Measurements from ENCODE around the gene CCR3.

CCR3 gene

GRCh38 chr3:46221938-46222337 lies 20.3 kb upstream of the CCR3 start:
- DNase-seq (ENCODE audit: low read depth) = no peak

DNA sequence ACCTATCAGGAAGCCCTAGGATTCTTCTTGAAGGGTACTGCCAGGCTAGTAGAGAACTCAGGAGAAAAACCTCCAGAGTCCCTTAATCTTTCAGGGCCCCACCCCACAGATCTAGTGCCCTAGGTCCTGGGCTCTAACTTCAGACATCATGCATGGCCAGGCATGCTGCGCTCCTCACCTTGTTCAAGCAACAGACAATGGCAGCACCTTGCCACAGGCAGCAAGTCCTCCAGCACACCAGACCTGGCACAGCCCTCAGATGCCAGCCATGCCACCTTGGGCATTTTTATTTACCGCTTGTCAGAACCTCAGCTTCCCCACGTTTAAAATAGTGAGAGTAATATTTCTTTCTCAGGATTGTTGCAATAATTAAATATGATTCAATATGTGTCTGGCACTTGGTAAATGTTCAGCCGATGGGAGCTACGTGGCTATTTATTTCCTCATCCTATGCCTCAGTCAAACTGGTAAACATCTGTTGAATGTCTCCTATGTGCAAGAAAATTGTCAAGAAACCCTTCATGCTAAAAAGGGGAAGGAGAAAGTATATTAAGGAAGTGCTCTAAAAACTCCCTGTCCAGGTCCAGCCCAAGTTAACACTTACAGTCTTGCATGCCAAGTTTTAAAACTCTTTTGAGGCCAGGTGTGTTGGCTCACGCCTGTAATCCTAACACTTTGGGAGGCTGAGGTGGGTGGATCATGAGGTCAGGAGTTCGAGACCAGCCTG lies 19.7 kb upstream of the CCR3 start:
- no peak for DNase-seq (ENCODE audit: low read depth)

DNA sequence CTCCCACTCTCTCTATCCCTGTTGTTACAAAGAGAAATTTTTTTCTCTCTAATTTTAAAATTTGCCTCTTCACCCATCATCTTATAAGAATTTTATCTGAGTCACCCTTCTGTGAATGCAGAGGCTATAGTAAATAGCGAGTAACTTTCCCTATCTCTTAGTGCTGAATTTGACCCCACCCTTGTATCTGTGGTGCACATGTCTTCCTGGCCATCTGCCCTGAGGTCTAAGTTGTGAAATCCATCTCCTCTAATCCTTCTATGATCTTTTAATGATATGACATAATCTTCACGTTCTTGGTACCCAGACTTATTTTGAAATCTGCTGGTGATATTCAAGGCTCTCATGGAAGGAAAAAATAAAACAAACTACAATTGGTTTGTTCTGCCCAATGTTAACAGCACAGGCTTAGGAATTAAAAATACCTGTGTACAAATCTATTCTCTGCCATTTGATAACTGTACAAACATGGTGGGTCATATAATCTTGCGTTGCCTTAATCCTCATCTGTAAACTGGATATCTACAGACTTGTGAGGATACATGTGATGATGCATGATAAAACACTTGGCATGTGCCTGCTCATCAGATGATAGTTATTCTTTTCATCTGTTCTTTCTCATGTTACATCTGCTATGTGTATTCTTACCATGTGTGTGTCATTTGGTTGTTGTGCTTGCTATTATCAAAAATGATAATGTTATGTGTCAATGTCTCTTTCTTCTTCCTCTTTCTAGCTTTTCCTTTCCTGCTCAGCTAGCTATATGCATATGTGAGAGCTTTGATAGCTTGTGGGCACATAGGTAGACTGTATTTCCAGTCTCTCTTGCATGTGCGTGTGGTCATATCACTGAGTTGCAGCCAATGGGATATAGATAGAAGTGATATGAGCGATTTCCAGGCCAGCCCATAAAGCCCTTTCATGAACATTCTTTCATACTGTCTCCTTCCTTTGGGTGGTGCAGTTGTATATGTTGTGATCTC lies 13.7 kb upstream of the CCR3 start:
- no peak for DNase-seq (ENCODE audit: low read depth)

- no peak for DNase-seq (ENCODE audit: low read depth)
Measured at GRCh38 chr3:46231323-46231722, 10.9 kb upstream of the CCR3 start.

DNA sequence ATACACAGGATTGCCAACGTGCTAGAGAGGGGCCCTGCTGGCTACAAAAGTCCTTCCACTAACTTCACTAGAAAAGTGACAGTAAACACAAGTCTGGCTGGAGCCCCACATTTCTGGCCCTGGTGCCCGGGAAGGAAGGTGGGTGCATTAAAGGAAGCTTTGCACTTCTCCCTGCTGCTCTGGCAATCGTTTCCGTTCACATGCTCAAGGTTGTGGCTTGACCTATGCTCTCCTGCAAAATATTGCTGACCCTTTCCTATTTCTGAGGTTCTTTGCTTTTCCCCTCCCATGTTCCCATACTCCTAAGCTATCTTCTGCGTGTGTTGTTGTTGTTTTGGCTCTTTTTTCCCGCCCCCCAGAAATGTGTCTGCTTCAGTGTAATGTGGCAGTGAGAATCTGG lies 9.1 kb upstream of the CCR3 start:
- no peak for DNase-seq (ENCODE audit: low read depth)

GRCh38 chr3:46235425-46235824 lies 6.8 kb upstream of the CCR3 start:
- DNase-seq (ENCODE audit: low read depth) = no peak

GRCh38 chr3:46236294-46237054 lies 5.8 kb upstream of the CCR3 start:
- DNase-seq (ENCODE audit: low read depth) = no peak

DNA sequence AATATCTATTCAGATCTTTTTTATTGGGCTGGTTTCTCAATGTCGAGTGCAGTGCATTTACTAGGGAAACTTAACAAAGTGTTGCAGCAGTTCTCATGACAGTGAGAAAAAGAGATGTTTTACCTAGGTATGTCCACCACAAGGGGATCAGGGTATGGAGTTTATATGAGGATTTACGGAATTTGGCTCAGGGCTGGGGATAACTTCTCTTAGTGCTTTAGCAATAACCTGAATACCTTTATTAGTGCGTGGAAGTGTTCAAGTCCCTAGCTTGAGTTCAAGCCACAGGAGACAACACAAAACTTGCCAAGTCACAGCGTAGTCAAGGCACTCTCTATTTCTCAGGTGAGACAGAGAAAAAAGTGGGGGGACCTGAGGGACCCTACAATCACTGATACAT lies 3.9 kb upstream of the CCR3 start:
- DNase-seq (ENCODE audit: low read depth) = no peak

- no peak for DNase-seq (ENCODE audit: low read depth)
Measured at GRCh38 chr3:46239301-46239938, 2.8 kb upstream of the CCR3 start.

DNA sequence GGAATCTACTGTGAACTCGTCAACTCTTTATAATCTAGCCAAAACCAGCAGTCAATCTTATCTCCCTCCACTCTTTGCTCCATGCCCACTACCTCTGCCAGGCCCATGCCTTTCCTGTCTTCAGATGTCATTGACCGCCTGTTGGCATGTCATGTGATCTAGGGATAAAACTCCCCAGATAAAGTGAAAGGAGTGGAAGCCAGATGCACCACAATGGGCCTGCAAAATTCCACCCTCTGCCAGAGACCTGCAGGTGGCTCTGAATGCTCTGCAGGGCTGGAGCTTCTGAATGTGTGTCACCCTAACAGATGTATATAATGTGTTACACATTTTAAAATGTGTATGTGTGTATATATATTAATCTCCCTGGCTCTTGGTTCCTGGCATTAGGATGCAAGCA lies 2.3 kb upstream of the CCR3 start:
- no peak for DNase-seq (ENCODE audit: low read depth)

DNA sequence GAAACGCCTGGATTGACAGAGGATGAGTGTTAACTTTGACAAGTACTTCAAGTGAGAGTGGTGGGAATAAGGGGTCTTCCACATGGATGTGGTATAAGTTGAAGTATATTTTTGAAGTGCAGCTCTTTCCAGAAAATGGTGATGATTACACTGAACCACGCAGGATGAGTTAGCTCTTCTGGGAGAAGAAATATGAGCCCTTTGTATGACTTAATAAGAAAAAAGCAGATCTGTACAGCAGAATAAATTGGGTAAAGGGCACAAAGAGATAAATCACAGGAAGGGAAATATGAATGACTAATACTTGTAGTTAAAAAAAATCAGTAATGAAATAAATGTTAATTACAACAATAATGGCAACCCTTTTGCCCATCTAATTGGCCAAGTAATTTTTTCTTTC lies 1.3 kb downstream of the CCR3 start:
- no peak for DNase-seq (ENCODE audit: low read depth)

DNA sequence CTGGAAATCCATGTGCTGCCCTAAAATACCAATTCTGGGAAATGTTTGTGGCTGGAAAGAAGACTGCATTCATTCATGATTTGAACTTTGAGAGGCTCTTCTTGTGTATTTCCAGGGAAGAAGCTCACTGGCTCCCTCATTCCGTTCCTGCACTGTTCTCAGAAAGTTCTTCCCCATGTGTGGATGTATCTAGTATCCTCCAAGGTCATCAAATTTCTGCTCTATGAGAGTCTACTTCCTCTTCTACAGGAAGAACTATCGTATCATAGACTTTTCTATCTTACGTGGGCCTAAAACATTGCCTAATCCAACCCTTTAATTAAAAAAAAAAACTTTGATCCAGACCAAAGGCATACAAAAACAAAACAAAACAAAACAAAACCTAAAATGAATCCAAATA lies 2.9 kb downstream of the CCR3 start:
- DNase-seq (ENCODE audit: low read depth) = no peak

- no peak for DNase-seq (ENCODE audit: low read depth)
Measured at GRCh38 chr3:46252980-46253379, 10.7 kb downstream of the CCR3 start.

DNA sequence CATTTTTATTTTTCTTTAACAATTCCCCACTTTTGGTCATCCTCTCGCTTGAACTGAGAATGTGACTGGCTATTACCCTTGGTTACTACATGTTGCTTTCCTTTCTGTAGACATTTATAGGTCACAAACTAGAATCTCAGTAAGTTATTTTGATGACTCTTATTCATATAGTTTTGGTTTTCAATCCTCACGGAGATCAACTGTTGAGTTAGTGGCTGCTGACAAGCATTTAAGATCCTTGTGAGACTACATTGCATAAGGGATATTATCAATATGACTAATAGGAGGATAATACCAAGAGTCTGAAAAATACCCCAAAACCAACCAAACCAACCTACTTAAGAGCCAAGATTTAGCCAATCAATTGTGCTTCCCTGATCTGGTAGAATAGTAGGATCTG lies 16.3 kb downstream of the CCR3 start:
- DNase-seq (ENCODE audit: low read depth) = no peak

- no peak for DNase-seq (ENCODE audit: low read depth)
Measured at GRCh38 chr3:46261926-46262594, 19.8 kb downstream of the CCR3 start.

GRCh38 chr3:46264002-46264401 lies 21.7 kb downstream of the CCR3 start:
- DNase-seq (ENCODE audit: low read depth) = no peak

- no peak for DNase-seq (ENCODE audit: low read depth)
Measured at GRCh38 chr3:46266598-46266997, 24.3 kb downstream of the CCR3 start.

DNA sequence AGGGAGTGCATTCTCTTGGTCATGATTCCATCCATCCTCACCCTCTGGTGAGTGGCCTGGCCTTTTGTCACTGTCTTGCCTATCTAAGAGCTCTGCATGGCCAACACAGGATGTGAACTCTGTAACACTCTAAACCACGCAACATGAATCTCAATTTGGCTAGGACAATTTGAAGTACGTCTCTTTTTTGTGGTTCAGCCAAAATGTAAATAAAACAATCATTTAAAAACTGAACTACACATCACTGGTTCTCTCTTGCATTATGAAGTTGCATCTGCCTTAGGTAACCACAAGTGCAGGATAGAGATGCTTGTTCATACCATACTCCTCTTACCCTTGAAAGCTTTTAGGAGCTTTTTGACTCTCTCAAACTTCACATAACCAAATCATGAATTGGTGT lies 27.3 kb downstream of the CCR3 start:
- no peak for DNase-seq (ENCODE audit: low read depth)

- DNase-seq (ENCODE audit: low read depth) = no peak
Measured at GRCh38 chr3:46270474-46270873, 28.2 kb downstream of the CCR3 start.

DNA sequence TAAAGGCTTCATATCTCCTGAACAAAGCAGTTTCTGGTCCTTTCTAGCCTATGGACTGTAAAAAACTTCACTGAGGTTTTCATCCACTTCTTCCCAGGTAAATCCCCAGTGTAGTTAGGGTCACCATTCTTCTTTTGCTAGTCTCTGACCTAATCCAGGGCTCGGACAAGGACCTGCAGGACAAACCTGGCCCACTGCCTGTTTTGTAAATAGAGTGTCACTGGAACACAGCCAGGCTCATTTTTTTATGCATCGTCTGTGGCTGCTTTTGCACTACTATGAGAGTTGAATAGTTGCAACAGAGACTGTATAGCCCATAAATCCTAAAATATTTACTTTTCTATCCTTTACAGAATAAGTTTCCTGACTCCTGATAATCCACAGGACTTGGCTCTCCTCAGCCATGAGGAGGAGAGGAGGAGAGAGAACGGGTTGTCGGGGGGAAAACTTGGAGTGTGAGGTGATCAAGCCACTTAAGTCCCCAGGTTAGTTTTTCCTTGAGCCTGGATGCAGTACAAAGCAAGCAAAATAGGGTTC lies 29.0 kb downstream of the CCR3 start:
- DNase-seq (ENCODE audit: low read depth) = no peak

DNA sequence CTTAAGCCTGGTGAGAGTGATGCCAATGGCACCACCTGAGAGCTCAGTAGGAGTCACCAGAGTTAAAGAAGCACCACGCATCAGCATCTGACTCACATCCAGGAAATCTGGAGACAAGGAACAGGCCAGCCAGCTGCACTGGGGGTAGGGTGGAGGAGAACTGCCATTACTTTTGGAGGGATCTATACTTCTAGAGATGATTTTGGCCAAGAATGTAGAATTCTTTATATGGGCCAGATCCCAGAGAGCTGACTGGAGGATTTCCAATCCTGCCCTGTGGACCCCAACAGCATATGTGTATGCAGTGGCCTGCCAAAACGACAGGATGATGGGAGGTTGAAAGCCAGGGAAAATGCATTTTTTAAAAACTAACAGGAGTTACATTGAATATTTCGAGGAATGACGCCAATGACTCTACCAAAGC lies 29.8 kb downstream of the CCR3 start:
- no peak for DNase-seq (ENCODE audit: low read depth)

Data from stimulated activated CD8-positive, alpha-beta memory T cell treated with anti-CD3 and anti-CD28 coated beads, Interleukin-12 subunit alpha, Interleukin-12 subunit beta, amount 100 ng/mL, for 4 hours (primary cell).